Activated naive CD4-positive, alpha-beta T cell treated with anti-CD3 and anti-CD28 coated beads, Interleukin-2, amount 50 U/mL, for 72 hours (primary cell): Measurements from ENCODE around the gene KCNK7. TPM values are rescaled to one million over a fixed set of nuclear protein-coding genes. Genes with fewer than 3 reads are reported as not detected.

Source experiments
- ATAC-seq, 2 donors: fragments of 150-1000 bp; cut with Tn5 transposase; 2 replicates each; pipeline ENCODE4 v1.10.0; 2021; ENCODE audit warnings: mild to moderate bottlenecking in 2 of 2, moderate library complexity in 2 of 2
- DNase-seq, 2 donors: peaks; one replicate each; pipeline ENCODE4 v3.0.0; 2021 to 2022; ENCODE audit warnings: low spot score in 2 of 2
- H3K27ac Mint-ChIP-seq, 2 donors: one replicate each; pipeline ENCODE4 v1.8.0; 2022; ENCODE audit warnings: mild to moderate bottlenecking in 2 of 2, mixed read lengths in 2 of 2
- H3K36me3 Mint-ChIP-seq, 2 donors: one replicate each; pipeline ENCODE4 v1.8.0; 2022; ENCODE audit warnings: mixed read lengths in 2 of 2
- H3K9me3 Mint-ChIP-seq, 2 donors: one replicate each; pipeline ENCODE4 v1.8.0; 2022; ENCODE audit warnings: mixed read lengths in 2 of 2
- total RNA-seq, 2 donors: library from RNA; stranded (reverse); gene quantifications; one replicate each; pipeline ENCODE4 v1.2.3, GENCODE V29; 2022

KCNK7 gene
- total RNA-seq, 2 donors from 2014 or later, result 0.66 to 0.74 TPM

- H3K36me3 Mint-ChIP-seq, result peaks cover 6 to 15% of the 10 kb centered on the region in 2 donors
- no peak for ATAC-seq
These were observed 10.0 kb downstream of the KCNK7 start for GRCh38 chr11:65585396-65586246.

GRCh38 chr11:65584723-65585171, 10.9 kb downstream of the KCNK7 start:
- DNase-seq (no peak), ATAC-seq (no peak)
- Mint-ChIP-seq H3K9me3 (no peaks in the 10 kb centered on the region), H3K27ac (no peak overlapping the region), H3K36me3 (peaks cover 6 to 20% of the 10 kb centered on the region in 2 donors)

More at GRCh38 chr11:65585396-65586246, 10.0 kb downstream of the KCNK7 start:
- peak overlapping the region in 1 of 2 donors; percentile 84 for H3K27ac Mint-ChIP-seq
- no peaks in the 10 kb centered on the region for H3K9me3 Mint-ChIP-seq
- no peak for DNase-seq

GRCh38 chr11:65584106-65584505, 11.5 kb downstream of the KCNK7 start:
- Mint-ChIP-seq H3K9me3 (no peaks in the 10 kb centered on the region), H3K36me3 (peaks cover 6 to 20% of the 10 kb centered on the region in 2 donors), H3K27ac (peak overlapping the region in 1 of 2 donors; percentile 78)
- ATAC-seq, result no peak
- no peak for DNase-seq

DNA sequence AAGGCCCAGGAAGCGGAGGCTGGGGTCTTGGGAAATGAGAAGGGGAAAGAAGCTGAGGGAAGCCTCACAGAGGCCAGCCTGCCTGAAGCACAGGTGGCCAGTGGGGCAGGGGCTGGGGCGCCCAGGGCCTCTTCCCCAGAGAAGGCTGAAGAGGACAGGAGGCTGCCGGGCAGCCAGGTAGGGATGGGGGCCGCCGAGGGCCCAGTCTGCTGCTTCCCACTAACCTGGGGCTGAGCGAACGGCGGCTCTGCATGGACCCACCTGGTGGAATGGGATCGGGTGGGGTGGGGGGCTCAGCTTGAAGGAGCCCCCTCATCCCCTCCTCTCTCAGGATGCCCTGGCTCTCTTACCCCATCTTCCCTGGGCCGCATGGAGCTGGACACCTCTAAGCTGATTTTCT, 12.0 kb downstream of the KCNK7 start:
- H3K27ac Mint-ChIP-seq, result peak overlapping the region; percentile 76 to 78
- DNase-seq (no peak), ATAC-seq (no peak)
- H3K9me3 Mint-ChIP-seq, result no peaks in the 10 kb centered on the region
- peaks cover 8 to 23% of the 10 kb centered on the region in 2 donors for H3K36me3 Mint-ChIP-seq

GRCh38 chr11:65581928-65582327, 13.7 kb downstream of the KCNK7 start:
- peak overlapping the region; percentile 66 to 78 for H3K27ac Mint-ChIP-seq
- no peak for DNase-seq
- peaks cover 14 to 32% of the 10 kb centered on the region in 2 donors for H3K36me3 Mint-ChIP-seq
- H3K9me3 Mint-ChIP-seq, result no peaks in the 10 kb centered on the region
- no peak for ATAC-seq

- no peak overlapping the region for H3K27ac Mint-ChIP-seq
- ATAC-seq (no peak), DNase-seq (no peak)
- H3K9me3 Mint-ChIP-seq, result no peaks in the 10 kb centered on the region
- peaks cover 8 to 29% of the 10 kb centered on the region in 2 donors for H3K36me3 Mint-ChIP-seq
These were observed 14.8 kb downstream of the KCNK7 start for GRCh38 chr11:65580756-65581155.

DNA sequence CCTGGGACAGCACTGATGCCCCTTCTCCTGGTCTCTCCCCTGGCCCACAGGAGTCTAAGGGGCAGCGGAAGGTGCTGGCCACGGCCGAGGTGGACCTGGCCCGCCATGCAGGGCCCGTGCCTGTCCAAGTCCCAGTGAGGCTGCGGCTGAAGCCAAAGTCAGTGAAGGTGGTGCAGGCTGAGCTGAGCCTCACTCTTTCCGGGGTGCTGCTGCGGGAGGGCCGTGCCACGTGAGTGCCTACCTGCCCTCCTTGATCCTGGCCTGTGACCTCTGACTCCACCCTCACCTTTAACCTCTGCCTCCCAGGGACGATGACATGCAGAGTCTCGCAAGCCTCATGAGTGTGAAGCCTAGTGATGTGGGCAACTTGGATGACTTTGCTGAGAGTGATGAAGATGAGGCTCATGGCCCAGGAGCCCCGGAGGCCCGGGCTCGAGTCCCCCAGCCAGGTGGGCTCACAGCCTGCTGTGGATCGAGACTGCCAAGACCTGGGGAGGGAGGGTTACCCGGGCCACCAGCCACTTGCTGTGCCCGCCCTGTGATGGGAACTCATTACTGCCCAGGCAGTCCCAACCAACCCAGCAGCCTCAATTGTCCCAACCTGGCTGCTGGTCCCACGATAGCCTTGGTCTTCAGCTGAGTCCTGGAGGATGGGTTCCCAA, 15.4 kb downstream of the KCNK7 start:
- no peak for DNase-seq
- peaks cover 8 to 29% of the 10 kb centered on the region in 2 donors for H3K36me3 Mint-ChIP-seq
- ATAC-seq, result no peak
- no peaks in the 10 kb centered on the region for H3K9me3 Mint-ChIP-seq
- H3K27ac Mint-ChIP-seq, result no peak overlapping the region

DNA sequence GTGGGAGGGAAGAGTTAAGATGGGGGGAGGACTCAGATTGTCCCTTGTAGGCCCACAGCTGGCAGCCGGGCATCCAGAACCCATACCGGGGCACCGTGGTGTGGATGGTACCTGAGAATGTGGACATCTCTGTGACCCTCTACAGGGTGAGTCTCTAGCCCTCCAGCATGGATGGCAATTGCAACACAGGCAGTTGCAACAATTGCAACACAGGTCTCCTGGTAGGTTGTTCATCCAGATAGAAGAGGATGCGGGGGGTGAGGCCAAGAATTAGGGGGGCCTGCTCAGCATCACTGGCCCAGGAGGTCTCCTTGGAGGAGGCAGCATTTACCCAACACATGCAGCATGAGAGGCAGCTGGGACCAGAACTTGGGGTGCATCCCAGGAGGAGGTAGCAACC, 16.3 kb downstream of the KCNK7 start:
- no peak overlapping the region for H3K27ac Mint-ChIP-seq
- ATAC-seq, result no peak
- peaks cover 8 to 29% of the 10 kb centered on the region in 2 donors for H3K36me3 Mint-ChIP-seq
- no peaks in the 10 kb centered on the region for H3K9me3 Mint-ChIP-seq
- DNase-seq, result no peak

DNA sequence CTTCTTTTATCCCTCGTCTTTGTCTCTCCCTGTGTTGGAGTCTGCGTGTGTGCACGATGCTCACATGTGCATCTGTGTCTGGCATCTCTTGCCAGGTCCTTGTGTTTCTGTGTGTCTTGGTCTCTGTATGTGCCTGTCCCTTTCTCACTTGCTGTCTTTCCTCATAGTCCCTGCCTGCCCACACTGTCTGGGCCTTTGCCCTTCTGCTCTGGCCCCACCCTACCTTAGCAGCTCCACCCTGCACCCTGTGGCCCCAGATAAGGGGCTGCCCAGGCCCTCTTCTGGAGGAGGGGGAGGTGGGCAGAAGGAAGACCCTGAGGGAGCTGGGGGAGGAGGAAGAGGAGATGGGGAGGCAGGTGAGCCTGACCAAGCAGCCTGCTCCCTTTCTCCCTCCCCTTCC, 16.9 kb downstream of the KCNK7 start:
- Mint-ChIP-seq H3K9me3 (no peaks in the 10 kb centered on the region), H3K27ac (peak overlapping the region in 1 of 2 donors; percentile 92), H3K36me3 (peaks cover 13 to 29% of the 10 kb centered on the region in 2 donors)
- ATAC-seq (no peak), DNase-seq (no peak)

DNA sequence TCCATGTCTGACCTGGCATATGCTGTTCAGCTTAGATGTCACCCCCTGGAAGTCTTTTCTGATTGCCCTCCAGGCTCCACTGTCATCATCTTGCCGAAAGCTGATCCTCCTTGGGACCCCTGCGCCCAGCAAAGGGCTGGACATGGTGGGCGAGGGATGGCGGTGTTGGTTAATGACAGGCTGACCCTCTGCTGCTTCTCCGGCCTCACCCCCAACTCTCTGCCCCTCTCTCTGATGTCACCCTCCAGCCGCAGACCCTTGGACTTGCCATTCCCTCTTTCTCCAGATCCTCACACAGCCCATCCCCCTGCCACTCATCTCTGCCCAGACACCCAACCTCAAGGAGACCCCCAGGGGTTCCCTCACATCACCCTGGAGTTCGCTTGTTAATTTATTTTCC, 17.5 kb downstream of the KCNK7 start:
- Mint-ChIP-seq H3K27ac (peak overlapping the region; percentile 75 to 92), H3K9me3 (no peaks in the 10 kb centered on the region), H3K36me3 (peaks cover 14 to 24% of the 10 kb centered on the region in 2 donors)
- DNase-seq, result no peak
- ATAC-seq, result no peak

DNA sequence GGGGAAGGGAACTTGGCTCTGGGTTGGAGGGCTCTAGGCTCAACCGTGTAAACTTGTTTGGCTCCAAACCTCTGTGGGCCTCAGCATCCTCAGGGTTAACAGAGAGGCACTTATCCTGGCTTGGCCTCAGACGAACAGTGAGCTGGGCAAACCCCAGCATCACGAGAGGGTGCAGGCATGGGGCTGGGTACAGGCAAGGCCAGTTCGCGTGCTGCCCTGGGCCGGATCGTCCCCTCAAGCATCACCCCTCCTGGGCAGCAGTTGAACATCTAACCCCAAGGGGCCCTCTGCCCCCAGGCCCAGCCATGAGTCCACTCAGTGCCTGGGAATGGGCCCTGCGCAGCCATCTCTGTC, 17.9 kb downstream of the KCNK7 start:
- ATAC-seq (no peak), DNase-seq (no peak)
- peaks cover 14 to 22% of the 10 kb centered on the region in 2 donors for H3K36me3 Mint-ChIP-seq
- H3K27ac Mint-ChIP-seq, result peak overlapping the region in 1 of 2 donors; percentile 92
- no peaks in the 10 kb centered on the region for H3K9me3 Mint-ChIP-seq

- Mint-ChIP-seq H3K9me3 (no peaks in the 10 kb centered on the region), H3K27ac (peak overlapping the region; percentile 52 to 92), H3K36me3 (peaks cover 16 to 23% of the 10 kb centered on the region in 2 donors)
- ATAC-seq (peak in 1 of 2 donors; percentile 38), DNase-seq (peak in 1 of 2 donors; percentile 79)
These were observed 18.5 kb downstream of the KCNK7 start for GRCh38 chr11:65576867-65577755.

DNA sequence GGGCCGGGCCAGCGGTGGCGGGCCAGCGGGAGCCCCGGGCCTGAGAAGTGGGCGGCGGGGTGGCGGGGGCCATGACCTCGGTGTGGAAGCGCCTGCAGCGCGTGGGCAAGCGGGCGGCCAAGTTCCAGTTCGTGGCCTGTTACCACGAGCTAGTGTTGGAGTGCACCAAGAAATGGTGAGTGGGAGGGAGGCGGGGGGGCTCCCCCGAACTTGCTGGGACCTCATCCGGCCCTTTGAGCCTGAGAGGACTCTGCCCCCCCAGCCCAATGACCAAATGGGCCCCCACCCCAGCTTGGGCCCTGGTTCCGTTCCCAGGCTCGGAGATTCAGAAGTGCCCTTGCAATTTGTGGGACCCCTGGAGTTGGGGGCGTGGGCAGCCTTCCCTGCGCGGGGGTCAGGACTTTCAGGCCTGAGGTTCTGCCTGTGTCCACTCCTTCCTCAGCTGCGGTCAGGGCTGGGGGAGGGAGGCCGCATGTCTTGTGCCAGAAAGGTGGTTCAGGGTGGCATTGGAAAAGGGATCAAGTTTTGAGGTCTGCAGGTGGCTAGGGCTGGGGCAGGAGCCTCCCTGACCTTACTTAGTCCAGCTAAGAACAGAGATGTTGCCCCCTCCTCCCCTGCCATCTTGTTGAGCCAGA, 19.3 kb downstream of the KCNK7 start:
- peak in 1 of 2 donors; percentile 73 for DNase-seq
- Mint-ChIP-seq H3K36me3 (peaks cover 20 to 28% of the 10 kb centered on the region in 2 donors), H3K9me3 (no peaks in the 10 kb centered on the region)

DNA sequence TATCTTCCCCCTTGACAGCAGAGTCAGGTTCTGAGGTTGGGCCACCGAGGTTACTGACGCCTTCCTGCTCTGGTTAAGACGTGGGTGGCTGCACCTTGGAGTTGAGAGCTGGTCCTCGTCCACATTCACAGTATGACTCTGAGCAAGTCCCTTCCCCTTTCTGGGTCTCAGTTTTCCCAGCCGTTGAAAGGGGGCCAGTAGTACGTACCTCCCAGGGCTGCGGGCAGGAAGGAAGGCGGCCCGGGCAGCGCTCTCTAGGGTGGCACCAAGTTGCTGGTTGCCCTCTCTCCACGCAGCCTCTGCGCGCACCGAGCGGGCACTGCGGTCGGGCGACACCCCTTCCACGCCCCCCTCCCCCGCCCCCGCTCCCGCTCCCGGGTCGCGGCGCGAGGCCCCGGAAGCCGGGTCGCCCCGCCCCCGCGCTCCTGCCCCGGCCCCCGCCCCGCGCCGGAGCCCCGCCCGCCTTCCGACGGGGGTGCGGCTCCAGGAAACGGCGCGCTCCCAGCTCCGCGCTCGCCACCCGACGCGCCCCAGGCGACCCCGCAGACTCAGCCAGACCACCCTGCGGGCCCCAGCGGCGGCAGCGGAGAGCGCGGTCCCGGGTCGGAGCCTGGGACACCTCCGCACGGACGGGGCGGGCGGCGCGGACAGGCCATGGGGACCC, 19.9 kb downstream of the KCNK7 start, which contains the start of gene EHBP1L1:
Gene EHBP1L1, plus strand, starts transcription at position 486 of the 664 bp plus-strand sequence. CDS start 250 bp downstream, outside the sequence.
- Mint-ChIP-seq H3K9me3 (no peaks in the 10 kb centered on the region), H3K27ac (peak within 1 kb of the TSS; percentile 92 to 93), H3K36me3 (peaks cover 24 to 28% of the 10 kb centered on the region in 2 donors)
- ATAC-seq (peak; percentile 43 to 62), DNase-seq (peak; percentile 78 to 89)

More for the DNA sequence above, 19.3 kb downstream of the KCNK7 start:
- peak overlapping the region; percentile 52 to 92 for H3K27ac Mint-ChIP-seq
- ATAC-seq, result peak in 1 of 2 donors; percentile 1

DNA sequence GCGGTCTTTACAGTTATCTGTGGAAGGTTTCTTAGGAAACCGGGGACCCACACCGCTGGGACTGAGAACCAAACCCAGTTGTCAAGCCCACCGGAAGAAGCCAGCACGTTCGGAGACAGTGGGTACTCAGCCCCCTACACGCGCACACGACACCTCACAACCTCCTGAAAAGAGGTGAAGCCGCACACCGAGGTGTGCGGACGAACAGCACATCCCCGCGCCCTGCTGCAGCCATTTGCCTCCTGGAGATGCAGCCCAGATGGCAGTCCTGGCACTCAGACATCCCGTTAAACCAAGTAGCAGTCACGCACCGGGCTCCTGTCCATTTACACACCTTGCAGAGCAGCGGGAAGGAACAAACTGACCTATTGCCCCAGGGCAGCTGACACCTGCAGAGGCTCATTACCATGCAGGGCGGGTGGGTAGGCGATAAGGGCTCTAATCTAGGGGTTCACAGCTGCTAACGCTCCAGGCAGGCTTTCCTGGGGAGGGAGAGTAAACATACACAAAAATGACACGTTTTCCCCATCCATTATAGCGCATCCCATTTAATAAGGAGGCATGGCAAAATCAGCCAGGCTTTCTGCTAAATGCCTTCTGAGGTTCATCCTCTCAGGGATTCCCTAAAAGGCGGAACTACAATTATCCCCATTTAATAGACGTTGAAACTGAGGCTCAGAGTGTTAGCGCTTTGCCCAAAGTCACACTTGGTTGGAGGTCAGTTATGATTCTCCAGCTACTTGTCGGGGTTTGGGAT, 20.6 kb downstream of the KCNK7 start:
- H3K27ac Mint-ChIP-seq, result peak overlapping the region; percentile 92 to 93
- ATAC-seq (peak in 1 of 2 donors; percentile 8), DNase-seq (peak in 1 of 2 donors; percentile 42)
- H3K36me3 Mint-ChIP-seq, result peaks cover 30 to 31% of the 10 kb centered on the region in 2 donors
- H3K9me3 Mint-ChIP-seq, result no peaks in the 10 kb centered on the region
